Measurements from ENCODE around the gene SFTA2. TPM values are rescaled to one million over a fixed set of nuclear protein-coding genes. Genes with fewer than 3 reads are reported as not detected.

Gene SFTA2
- polyA plus RNA-seq, 1 donor from 2014 or later, result not detected

DNA sequence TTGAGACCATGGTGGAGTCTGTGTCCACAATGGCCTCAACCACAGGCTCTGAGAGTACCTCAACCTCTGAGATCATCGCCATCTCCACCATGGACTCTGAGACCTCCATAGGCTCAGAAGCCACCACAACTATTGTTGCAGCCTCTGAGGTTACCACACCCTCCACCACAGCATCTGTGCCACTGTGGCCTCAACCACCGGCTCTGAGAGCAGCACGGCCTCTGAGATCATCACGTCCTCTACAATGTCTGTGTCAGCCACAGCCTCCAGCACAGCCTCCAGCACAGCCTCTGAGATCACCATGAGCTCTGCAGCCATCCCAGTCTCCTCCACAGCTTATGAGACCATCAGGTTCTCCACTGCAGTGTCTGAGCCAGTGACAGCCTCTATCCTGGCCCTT, 32.1 kb upstream of the SFTA2 start:
- Histone ChIP-seq H2AFZ (ENCODE audit: low read depth, low read length) (no peak overlapping the region), H4K20me1 (ENCODE audit: insufficient read depth) (no peaks in the 10 kb centered on the region), H3K9ac (ENCODE audit: low read length) (no peak overlapping the region), H3K27me3 (ENCODE audit: insufficient read depth, low read depth, low read length) (no peaks in the 10 kb centered on the region), H3K36me3 (ENCODE audit: insufficient read depth, low read length) (no peaks in the 10 kb centered on the region), H3K79me2 (replicated peaks; ENCODE audit: insufficient read depth, low read length) (no peaks in the 10 kb centered on the region), H3K9me3 (ENCODE audit: low read length) (no peaks in the 10 kb centered on the region), H3K4me2 (ENCODE audit: low read length) (no peak overlapping the region), H3K4me3 (ENCODE audit: low read length) (no peak overlapping the region), H3K27ac (ENCODE audit: low read length) (no peak overlapping the region), H3F3A (ENCODE audit: insufficient read depth, low read length, poor library complexity, severe bottlenecking) (no peaks in the 10 kb centered on the region), H3K9me2 (ENCODE audit: insufficient read depth, low read length) (no peaks in the 10 kb centered on the region)
- no peak for TF ChIP-seq RAD21 (conservative IDR thresholded peaks at IDR 0.05)
- TF ChIP-seq REST (IDR thresholded peaks at IDR 0.05; ENCODE audit: borderline replicate concordance), result no peak
- TF ChIP-seq, protein P1, sequence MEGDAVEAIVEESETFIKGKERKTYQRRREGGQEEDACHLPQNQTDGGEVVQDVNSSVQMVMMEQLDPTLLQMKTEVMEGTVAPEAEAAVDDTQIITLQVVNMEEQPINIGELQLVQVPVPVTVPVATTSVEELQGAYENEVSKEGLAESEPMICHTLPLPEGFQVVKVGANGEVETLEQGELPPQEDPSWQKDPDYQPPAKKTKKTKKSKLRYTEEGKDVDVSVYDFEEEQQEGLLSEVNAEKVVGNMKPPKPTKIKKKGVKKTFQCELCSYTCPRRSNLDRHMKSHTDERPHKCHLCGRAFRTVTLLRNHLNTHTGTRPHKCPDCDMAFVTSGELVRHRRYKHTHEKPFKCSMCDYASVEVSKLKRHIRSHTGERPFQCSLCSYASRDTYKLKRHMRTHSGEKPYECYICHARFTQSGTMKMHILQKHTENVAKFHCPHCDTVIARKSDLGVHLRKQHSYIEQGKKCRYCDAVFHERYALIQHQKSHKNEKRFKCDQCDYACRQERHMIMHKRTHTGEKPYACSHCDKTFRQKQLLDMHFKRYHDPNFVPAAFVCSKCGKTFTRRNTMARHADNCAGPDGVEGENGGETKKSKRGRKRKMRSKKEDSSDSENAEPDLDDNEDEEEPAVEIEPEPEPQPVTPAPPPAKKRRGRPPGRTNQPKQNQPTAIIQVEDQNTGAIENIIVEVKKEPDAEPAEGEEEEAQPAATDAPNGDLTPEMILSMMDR (IDR thresholded peaks at IDR 0.05; ENCODE audit: poor library complexity, severe bottlenecking), result no peak
- TF ChIP-seq MXI1 (conservative IDR thresholded peaks at IDR 0.05; ENCODE audit: poor library complexity, severe bottlenecking), result no peak
- no peak for TF ChIP-seq EP300 (conservative IDR thresholded peaks at IDR 0.05; ENCODE audit: poor library complexity, severe bottlenecking)
- TF ChIP-seq TAF1 (IDR thresholded peaks at IDR 0.05; ENCODE audit: low read depth), result no peak
- no peak for TF ChIP-seq SMC3 (conservative IDR thresholded peaks at IDR 0.05; ENCODE audit: poor library complexity)
- TF ChIP-seq EZH2 (IDR thresholded peaks at IDR 0.05; ENCODE audit: borderline replicate concordance, insufficient read depth, low read length, poor library complexity, severe bottlenecking), result no peak
- no peak for TF ChIP-seq POLR2AphosphoS5 (IDR thresholded peaks at IDR 0.05)

- H3K4me3 ChIP-seq (ENCODE audit: low read length), result no peak overlapping the region
- H3K9ac ChIP-seq (ENCODE audit: low read length), result no peak overlapping the region
- H3K9me3 ChIP-seq (ENCODE audit: low read length), result no peaks in the 10 kb centered on the region
- no peaks in the 10 kb centered on the region for H4K20me1 ChIP-seq (ENCODE audit: insufficient read depth)
- TF ChIP-seq RAD21 (conservative IDR thresholded peaks at IDR 0.05) (no peak), MXI1 (conservative IDR thresholded peaks at IDR 0.05; ENCODE audit: poor library complexity, severe bottlenecking) (no peak), EZH2 (IDR thresholded peaks at IDR 0.05; ENCODE audit: borderline replicate concordance, insufficient read depth, low read length, poor library complexity, severe bottlenecking) (no peak), EP300 (conservative IDR thresholded peaks at IDR 0.05; ENCODE audit: poor library complexity, severe bottlenecking) (no peak), SMC3 (conservative IDR thresholded peaks at IDR 0.05; ENCODE audit: poor library complexity) (no peak), REST (IDR thresholded peaks at IDR 0.05; ENCODE audit: borderline replicate concordance) (no peak), POLR2AphosphoS5 (IDR thresholded peaks at IDR 0.05) (no peak), TAF1 (IDR thresholded peaks at IDR 0.05; ENCODE audit: low read depth) (no peak)
- TF ChIP-seq, protein P1 (IDR thresholded peaks at IDR 0.05; ENCODE audit: poor library complexity, severe bottlenecking), result no peak
- no peak overlapping the region for H3K4me2 ChIP-seq (ENCODE audit: low read length)
- H2AFZ ChIP-seq (ENCODE audit: low read depth, low read length), result no peak overlapping the region
- no peaks in the 10 kb centered on the region for H3K27me3 ChIP-seq (ENCODE audit: insufficient read depth, low read depth, low read length)
- H3K27ac ChIP-seq (ENCODE audit: low read length), result no peak overlapping the region
- H3K9me2 ChIP-seq (ENCODE audit: insufficient read depth, low read length), result no peaks in the 10 kb centered on the region
- H3K79me2 ChIP-seq (replicated peaks; ENCODE audit: insufficient read depth, low read length), result no peaks in the 10 kb centered on the region
- H3K36me3 ChIP-seq (ENCODE audit: insufficient read depth, low read length), result no peaks in the 10 kb centered on the region
- no peaks in the 10 kb centered on the region for H3F3A ChIP-seq (ENCODE audit: insufficient read depth, low read length, poor library complexity, severe bottlenecking)
Observed at GRCh38 chr6:30963641-30964040, 31.7 kb upstream of the SFTA2 start.
